Aorta (tissue), 5 donors: ENCODE data around the gene MARK3. TPM values are rescaled to one million over a fixed set of nuclear protein-coding genes. Genes with fewer than 3 reads are reported as not detected.

ENCODE experiments used
- ATAC-seq: fragments of 200-7000 bp; cut with Tn5 transposase; one replicate; pipeline ENCODE4 v1.9.1; 2022; ENCODE audit warnings: moderate library complexity; ENCODE audit not compliant: low FRiP score
- DNase-seq, 2 donors: peaks; one replicate each; pipeline ENCODE4 v3.0.0-alpha.2; 2020
- H3K27ac ChIP-seq, 2 donors: one replicate each; pipeline ENCODE4 v1.5.1; 2013; ENCODE audit warnings: low read length in 2 of 2, mild to moderate bottlenecking in 2 of 2, moderate library complexity in 2 of 2, control low read depth in 1 of 2, inconsistent platforms in 1 of 2, low read depth in 1 of 2
- H3K27me3 ChIP-seq, 2 donors: one replicate each; pipeline ENCODE4 v1.6.1; 2013; ENCODE audit warnings: control low read depth in 1 of 2, low read length in 1 of 2, mild to moderate bottlenecking in 1 of 2, moderate library complexity in 1 of 2; ENCODE audit not compliant: insufficient read depth in 2 of 2, control insufficient read depth in 1 of 2
- H3K36me3 ChIP-seq, 2 donors: one replicate each; pipeline ENCODE4 v1.6.1; 2013; ENCODE audit warnings: control low read depth in 1 of 2, low read length in 1 of 2, mild to moderate bottlenecking in 1 of 2; ENCODE audit not compliant: insufficient read depth in 2 of 2, control insufficient read depth in 1 of 2
- H3K4me1 ChIP-seq, 2 donors: one replicate each; pipeline ENCODE4 v1.6.1; 2013; ENCODE audit warnings: low read length in 2 of 2, control low read depth in 1 of 2, mild to moderate bottlenecking in 1 of 2, moderate library complexity in 1 of 2; ENCODE audit not compliant: insufficient read depth in 2 of 2, control insufficient read depth in 1 of 2
- H3K4me3 ChIP-seq, 2 donors: one replicate each; pipeline ENCODE4 v1.5.1; 2013; ENCODE audit warnings: low read length in 2 of 2, control low read depth in 1 of 2, mild to moderate bottlenecking in 1 of 2
- H3K9me3 ChIP-seq: one replicate; pipeline ENCODE4 v1.6.1; 2013; ENCODE audit warnings: mild to moderate bottlenecking, low read length; ENCODE audit not compliant: control insufficient read depth
- WGBS, 2 donors: extraction: QIAGEN DNeasy Blood & Tissue Kit; methylation state at CpG; one replicate each; pipeline ENCODE4 v1.1.7; 2013; 5-methylcytosine and 5-hydroxymethylcytosine counted together
- intact Hi-C, 2 donors: fragments of 100-400 bp; cut with DNase I; formaldehyde crosslinking; loops; one replicate each; pipeline versions ENCODE4 v1.14.2 to v1.15.0; 2022
- polyA plus RNA-seq, 2 donors: library from polyadenylated mRNA; stranded (reverse); fragments of 200-250 nt; gene quantifications; one replicate each; pipeline ENCODE4 v1.2.3, GENCODE V29; 2013
- total RNA-seq, 2 donors: library from RNA; stranded (reverse); fragmentation: NEBNext Ultra II Directional; extraction: Animal tissue kit (Norgen Biotek cat#: 25700); gene quantifications; one replicate each; pipeline ENCODE4 v1.2.1, GENCODE V29; 2021
- donor health status: healthy with polysubstance abuse.
- donor health status: Bipolar disorder and iron deficiency.
- donor health status: DM: no; HTN: no; CAD: no.
- donor health status: DM: no; HTN: no; CAD: no.
- donor health status: DM: yes; HTN: yes; CAD: no.

The MARK3 gene
- total and polyA plus RNA-seq, 4 donors = 21.7 to 121 (median 86.0) TPM

- Histone ChIP-seq H3K27ac (no peak overlapping the region), H3K4me1 (peaks cover 2 to 7% of the 10 kb centered on the region in 2 donors), H3K9me3 (no peaks in the 10 kb centered on the region), H3K27me3 (no peaks in the 10 kb centered on the region), H3K4me3 (no peak overlapping the region), H3K36me3 (no peaks in the 10 kb centered on the region)
- WGBS, 2 donors = 40 to 43% methylated on average over 7 of the region's 7 CpGs
- intact Hi-C loops = no loop called here
- DNase-seq = no peak
- ATAC-seq = no peak
These were observed 23.4 kb downstream of the MARK3 start for GRCh38 chr14:103408491-103409155.

GRCh38 chr14:103416916-103417315 is 31.7 kb downstream of the MARK3 start:
- intact Hi-C loops = no loop called here
- ATAC-seq = no peak
- Histone ChIP-seq H3K9me3 (no peaks in the 10 kb centered on the region), H3K27ac (peak overlapping the region in 1 of 2 donors; percentile 54), H3K4me3 (no peak overlapping the region), H3K36me3 (peaks cover 0 to 2% of the 10 kb centered on the region in 2 donors), H3K4me1 (peaks cover 3 to 5% of the 10 kb centered on the region in 2 donors), H3K27me3 (no peaks in the 10 kb centered on the region)
- WGBS, 2 donors = 91% methylated on average over 2 of the region's 2 CpGs
- no peak for DNase-seq

GRCh38 chr14:103418481-103418818 is 33.2 kb downstream of the MARK3 start:
- intact Hi-C loops = no loop called here
- Histone ChIP-seq H3K27ac (no peak overlapping the region), H3K9me3 (no peaks in the 10 kb centered on the region), H3K4me1 (peaks cover 3 to 8% of the 10 kb centered on the region in 2 donors), H3K27me3 (no peaks in the 10 kb centered on the region), H3K4me3 (no peak overlapping the region), H3K36me3 (peaks cover 0 to 2% of the 10 kb centered on the region in 2 donors)
- DNase-seq (no peak), ATAC-seq (no peak)
- WGBS, 2 donors = 76 to 79% methylated on average over 3 of the region's 3 CpGs

GRCh38 chr14:103421556-103421955 is 36.3 kb downstream of the MARK3 start:
- H3K36me3 ChIP-seq = peaks cover 0 to 2% of the 10 kb centered on the region in 2 donors
- WGBS, 2 donors = 83 to 90% methylated on average over 3 of the region's 3 CpGs
- no peak for ATAC-seq
- H3K27ac ChIP-seq = no peak overlapping the region
- H3K4me3 ChIP-seq = no peak overlapping the region
- H3K9me3 ChIP-seq = no peaks in the 10 kb centered on the region
- H3K4me1 ChIP-seq = peaks cover 3 to 8% of the 10 kb centered on the region in 2 donors
- no peak for DNase-seq
- intact Hi-C loops = loop anchor here in 1 of 2 donors (10.0 kb wide), 1 partner anchor 87 kb away; the partner anchor contains the start of gene EIF5
- no peaks in the 10 kb centered on the region for H3K27me3 ChIP-seq

GRCh38 chr14:103423050-103423461 is 37.8 kb downstream of the MARK3 start:
- no peaks in the 10 kb centered on the region for H3K9me3 ChIP-seq
- 20 to 33% methylated on average over 1 of the region's 1 CpG for WGBS, 2 donors
- H3K36me3 ChIP-seq = no peaks in the 10 kb centered on the region
- ATAC-seq (peak; percentile 60), DNase-seq (no peak)
- peak overlapping the region in 1 of 2 donors; percentile 51 for H3K27ac ChIP-seq
- H3K4me3 ChIP-seq = no peak overlapping the region
- peaks cover 0 to 4% of the 10 kb centered on the region in 2 donors for H3K4me1 ChIP-seq
- intact Hi-C loops = loop anchor here in 1 of 2 donors (10.0 kb wide), 1 partner anchor 88 kb away; the partner anchor contains the start of gene EIF5
- H3K27me3 ChIP-seq = no peaks in the 10 kb centered on the region

GRCh38 chr14:103427485-103428443 is 42.5 kb downstream of the MARK3 start:
- intact Hi-C loops = loop anchor here in 1 of 2 donors (10.0 kb wide), 1 partner anchor 93 kb away; the partner anchor contains the start of gene EIF5
- ATAC-seq = no peak
- Histone ChIP-seq H3K4me1 (peaks cover 2 to 4% of the 10 kb centered on the region in 2 donors), H3K9me3 (no peaks in the 10 kb centered on the region), H3K4me3 (no peak overlapping the region), H3K36me3 (no peaks in the 10 kb centered on the region), H3K27ac (no peak overlapping the region), H3K27me3 (no peaks in the 10 kb centered on the region)
- no peak for DNase-seq
- WGBS, 2 donors = 76 to 78% methylated on average over 3 of the region's 3 CpGs

GRCh38 chr14:103428723-103429556 is 43.7 kb downstream of the MARK3 start:
- peaks cover 0 to 2% of the 10 kb centered on the region in 2 donors for H3K4me1 ChIP-seq
- no peak overlapping the region for H3K27ac ChIP-seq
- H3K9me3 ChIP-seq = no peaks in the 10 kb centered on the region
- WGBS, 2 donors = 62 to 67% methylated on average over 3 of the region's 3 CpGs
- ATAC-seq (no peak), DNase-seq (no peak)
- intact Hi-C loops = loop anchor here in 1 of 2 donors (10.0 kb wide), 1 partner anchor 94 kb away; the partner anchor contains the start of gene EIF5
- H3K4me3 ChIP-seq = no peak overlapping the region
- H3K27me3 ChIP-seq = no peaks in the 10 kb centered on the region
- no peaks in the 10 kb centered on the region for H3K36me3 ChIP-seq

- no peaks in the 10 kb centered on the region for H3K36me3 ChIP-seq
- H3K27me3 ChIP-seq = no peaks in the 10 kb centered on the region
- intact Hi-C loops = loop anchor here (5.0 kb wide), 2 partner anchors 33 to 43 kb away; partner anchors contain the start of gene MARK3 (in 1 of the 2)
- no peak overlapping the region for H3K27ac ChIP-seq
- no peaks in the 10 kb centered on the region for H3K9me3 ChIP-seq
- WGBS, 2 donors = 76% methylated on average over 3 of the region's 3 CpGs
- no peak for DNase-seq
- H3K4me1 ChIP-seq = peaks cover 0 to 2% of the 10 kb centered on the region in 2 donors
- no peak overlapping the region for H3K4me3 ChIP-seq
- ATAC-seq = no peak
These were observed 45.1 kb downstream of the MARK3 start for GRCh38 chr14:103430358-103430757.
